ENCODE measurements around the gene SLC8A3.

Gene SLC8A3

GRCh38 chr14:70020352-70021170, 168.2 kb downstream of the SLC8A3 start:
- no peak for FAIRE-seq

GRCh38 chr14:70019695-70020094, 169.1 kb downstream of the SLC8A3 start:
- FAIRE-seq = no peak

GRCh38 chr14:70018713-70019211, 170.0 kb downstream of the SLC8A3 start:
- no peak for FAIRE-seq

- FAIRE-seq = no peak
Measured at GRCh38 chr14:70018230-70018629, 170.5 kb downstream of the SLC8A3 start.

- FAIRE-seq = no peak
Measured at GRCh38 chr14:70014406-70015095, 174.2 kb downstream of the SLC8A3 start.

GRCh38 chr14:70013271-70013873, 175.4 kb downstream of the SLC8A3 start:
- FAIRE-seq = no peak

- FAIRE-seq = no peak
Measured at GRCh38 chr14:70011708-70012107, 177.0 kb downstream of the SLC8A3 start.

GRCh38 chr14:70011098-70011497, 177.7 kb downstream of the SLC8A3 start:
- FAIRE-seq = no peak

GRCh38 chr14:70009961-70010360, 178.8 kb downstream of the SLC8A3 start:
- no peak for FAIRE-seq

- FAIRE-seq = no peak
Measured at GRCh38 chr14:70008284-70009262, 180.2 kb downstream of the SLC8A3 start.

- no peak for FAIRE-seq
Measured at GRCh38 chr14:70006699-70007098, 182.1 kb downstream of the SLC8A3 start.

GRCh38 chr14:70005281-70005805, 183.4 kb downstream of the SLC8A3 start:
- FAIRE-seq = no peak

- FAIRE-seq = no peak
Measured at GRCh38 chr14:70004791-70005190, 184.0 kb downstream of the SLC8A3 start.

- no peak for FAIRE-seq
Measured at GRCh38 chr14:70002589-70003346, 186.0 kb downstream of the SLC8A3 start.

GRCh38 chr14:70000601-70001000, 188.2 kb downstream of the SLC8A3 start:
- FAIRE-seq = no peak

- FAIRE-seq = no peak
Measured at GRCh38 chr14:69999261-69999674, 189.5 kb downstream of the SLC8A3 start.

- FAIRE-seq = no peak
Measured at GRCh38 chr14:69997849-69998248, 190.9 kb downstream of the SLC8A3 start.

- FAIRE-seq = no peak
Measured at GRCh38 chr14:69996216-69996615, 192.5 kb downstream of the SLC8A3 start.

Measured in colon (tissue), 2 donors.